GM12878 (cell line): ENCODE results near the gene STXBP4. TPM values are rescaled to one million over a fixed set of nuclear protein-coding genes. Genes with fewer than 3 reads are reported as not detected.

Experiments
- ATAC-seq: fragments of 200-7000 bp; cut with Tn5 transposase; 3 replicates; pipeline ENCODE4 v1.9.1; 2020; ENCODE audit warnings: mild to moderate bottlenecking, moderate library complexity
- BruUV-seq: library from RNA; stranded (reverse); fragments of 400-500 nt; replicated peaks from 2 replicates; lab custom pipeline; 2021; lab: Mats Ljungman, UMichigan
- CTCF ChIA-PET: fragments of 300-600 bp; sonication (Branson Sonifier 250); formaldehyde crosslinking; extraction: SDS; loops from one replicate; lab custom pipeline; 2021; ENCODE audit warnings: inconsistent platforms; lab: Yijun Ruan, JAX
- POLR2A ChIA-PET: fragments of 350-600 bp; formaldehyde crosslinking; extraction: SDS; loops from one replicate; lab custom pipeline; 2021; ENCODE audit warnings: inconsistent platforms; lab: Charles Lee
- RAD21 ChIA-PET: fragments of 300-600 bp; sonication (Branson Sonifier 250); formaldehyde crosslinking; loops from one replicate; lab custom pipeline; 2023; ENCODE audit warnings: antibody characterized with exemption; ENCODE audit not compliant: unreplicated experiment; lab: Charles Lee
- SMC1A ChIA-PET: fragments of 300-600 bp; sonication (Branson Sonifier 250); formaldehyde crosslinking; loops from one replicate; lab custom pipeline; 2023; ENCODE audit not compliant: unreplicated experiment, uncharacterized antibody; lab: Charles Lee
- DNase-seq: peaks from one replicate; pipeline ENCODE4 v3.0.0-alpha.2; 2011; ENCODE audit warnings: low read depth, low spot score
- FAIRE-seq: peaks from 3 replicates; lab custom pipeline; 2011; peaks lifted over from hg19 to GRCh38; lab: Jason Lieb, UNC
- H2AFZ ChIP-seq: 2 replicates; pipeline ENCODE4 v1.6.0; 2011; ENCODE audit warnings: low read depth, low read length, control low read depth; ENCODE audit not compliant: control insufficient read depth
- H3K27ac ChIP-seq: 2 replicates; pipeline ENCODE4 v1.5.1; 2011; ENCODE audit warnings: control low read depth; ENCODE audit not compliant: control insufficient read depth, insufficient read depth
- H3K27me3 ChIP-seq, 2 experiments: replicated peaks in 1 of 2; 2 replicates each; pipeline versions ENCODE4 v1.6.0 to v1.6.1; 2011; ENCODE audit warnings: low read length in 1 of 2; ENCODE audit not compliant: control insufficient read depth in 2 of 2, insufficient read depth in 2 of 2
- H3K36me3 ChIP-seq, 2 experiments: 2 replicates each; pipeline ENCODE4 v1.5.1; 2011; ENCODE audit warnings: low read length in 1 of 2; ENCODE audit not compliant: control insufficient read depth in 2 of 2, insufficient read depth in 2 of 2
- H3K4me1 ChIP-seq: 2 replicates; pipeline ENCODE4 v1.6.1; 2011; ENCODE audit warnings: mild to moderate bottlenecking, low read length, moderate library complexity, mixed read lengths; ENCODE audit not compliant: control insufficient read depth, insufficient read depth
- H3K4me2 ChIP-seq: 2 replicates; pipeline ENCODE4 v1.6.0; 2011; ENCODE audit warnings: control low read depth; ENCODE audit not compliant: control insufficient read depth, insufficient read depth
- H3K4me3 ChIP-seq: fragments of 200-600 bp; sonication (generic); 2 replicates; pipeline ENCODE4 v1.5.1; 2016
- H3K79me2 ChIP-seq: 2 replicates; pipeline ENCODE4 v1.6.0; 2011; ENCODE audit warnings: low read length; ENCODE audit not compliant: control insufficient read depth, insufficient read depth
- H3K9ac ChIP-seq: 2 replicates; pipeline ENCODE4 v1.8.0; 2011; ENCODE audit warnings: low read length, control low read depth, mixed read lengths; ENCODE audit not compliant: control insufficient read depth, insufficient read depth
- H3K9me3 ChIP-seq: replicated peaks from 3 replicates; pipeline ENCODE4 v1.5.1; 2011; ENCODE audit warnings: mild to moderate bottlenecking, low read length; ENCODE audit not compliant: control insufficient read depth, insufficient read depth
- H4K20me1 ChIP-seq: 2 replicates; pipeline ENCODE4 v1.6.0; 2011; ENCODE audit not compliant: control insufficient read depth, insufficient read depth
- CHD4 ChIP-seq: fragments of 200-600 bp; sonication (generic); IDR thresholded peaks from 2 replicates; pipeline ENCODE4 v1.6.1; 2016; ENCODE audit warnings: mild to moderate bottlenecking
- CREB1 ChIP-seq: IDR thresholded peaks from 2 replicates; pipeline ENCODE4 v1.6.1; 2012; ENCODE audit warnings: low read depth, mild to moderate bottlenecking, inconsistent platforms
- GABPA ChIP-seq: IDR thresholded peaks from 2 replicates; pipeline ENCODE4 v1.6.1; 2014; ENCODE audit warnings: antibody characterized with exemption, low read depth, mild to moderate bottlenecking, inconsistent platforms
- IKZF2 ChIP-seq, 2 experiments: fragments of 450-650 bp; IDR thresholded peaks; 2 replicates each; pipeline ENCODE4 v1.6.1; 2017; ENCODE audit warnings: mild to moderate bottlenecking in 2 of 2, moderate library complexity in 2 of 2
- MEF2B ChIP-seq: fragments of 450-650 bp; IDR thresholded peaks from 2 replicates; pipeline ENCODE4 v1.6.1; 2018; ENCODE audit warnings: mild to moderate bottlenecking, moderate library complexity; ENCODE audit not compliant: partially characterized antibody, poor library complexity, severe bottlenecking
- PAX8 ChIP-seq: fragments of 450-650 bp; IDR thresholded peaks from 2 replicates; pipeline ENCODE4 v1.6.1; 2017; ENCODE audit warnings: mild to moderate bottlenecking, moderate library complexity
- PML ChIP-seq: IDR thresholded peaks from 2 replicates; pipeline ENCODE4 v1.6.1; 2012; ENCODE audit warnings: low read length, inconsistent platforms
- POLR2A ChIP-seq: IDR thresholded peaks from 2 replicates; pipeline ENCODE4 v1.6.1; 2011; ENCODE audit warnings: low read depth, mild to moderate bottlenecking, low read length
- RFX5 ChIP-seq: IDR thresholded peaks from 2 replicates; pipeline ENCODE4 v1.6.1; 2011; ENCODE audit warnings: low read depth, low read length, improper control_type of control experiment
- SMAD1 ChIP-seq: fragments of 450-650 bp; IDR thresholded peaks from 2 replicates; pipeline ENCODE4 v1.6.1; 2018; ENCODE audit warnings: mild to moderate bottlenecking, low read depth; ENCODE audit not compliant: partially characterized antibody
- SP1 ChIP-seq: IDR thresholded peaks from one replicate; pipeline ENCODE4 v1.6.1; 2011; ENCODE audit warnings: low read depth, low read length
- SREBF1 ChIP-seq: IDR thresholded peaks from 2 replicates; pipeline ENCODE4 v1.6.1; 2012; ENCODE audit warnings: mild to moderate bottlenecking, low read length
- ZBTB4 ChIP-seq: fragments of 450-650 bp; formaldehyde crosslinking; IDR thresholded peaks from 2 replicates; pipeline ENCODE4 v1.4.0; 2022; ENCODE audit warnings: mild to moderate bottlenecking, moderate library complexity
- ZNF274 ChIP-seq: IDR thresholded peaks from one replicate; pipeline ENCODE4 v1.8.0; 2011; ENCODE audit not compliant: insufficient read length, insufficient read depth
- ZNF384 ChIP-seq: IDR thresholded peaks from 2 replicates; pipeline ENCODE4 v1.6.1; 2012; ENCODE audit warnings: low read depth, mild to moderate bottlenecking, low read length, improper control_type of control experiment, borderline replicate concordance
- WGBS: methylation state at CpG from one replicate; pipeline ENCODE4 v1.1.6; 2016; ENCODE audit warnings: low lambda C conversion rate; ENCODE audit not compliant: insufficient replicate concordance, insufficient coverage; ENCODE audit errors: missing lambda C conversion rate; 5-methylcytosine and 5-hydroxymethylcytosine counted together
- in situ Hi-C: fragments of 300-500 bp; cut with MboI; formaldehyde crosslinking; loops from 9 replicates; pipeline ENCODE4 v1.14.3; 2018; ENCODE audit warnings: mixed read lengths
- intact Hi-C: fragments of 100-400 bp; cut with micrococcal nuclease; formaldehyde crosslinking; loops from one replicate; pipeline ENCODE4 v1.14.2; 2022; ENCODE audit not compliant: unreplicated experiment
- polyA plus RNA-seq, 11 experiments: library from polyadenylated mRNA; depleted of rRNA in 4 of 11; unstranded in 6 of 11; stranded (reverse) in 5 of 11; fragments of >200 nt; fragmentation: Nextera tagmentation in 4 of 11; fragmentation: Illumina TruSeq in 1 of 11; extraction: Ambion mirVana in 4 of 11; extraction: Trizol in 1 of 11; gene quantifications; 1 replicate in 1 of 11; 2 replicates in 10 of 11; pipeline versions ENCODE4 v1.2.1 to v1.2.3, GENCODE V29; 2011 to 2016; ENCODE audit warnings: inconsistent platforms in 2 of 11, missing spikeins in 2 of 11, low read depth in 1 of 11
- total RNA-seq, 4 experiments: library from RNA; depleted of rRNA in 3 of 4; stranded (reverse); fragments of >200 nt in 3 of 4; fragmentation: Illumina TruSeq in 1 of 4; extraction: Trizol in 1 of 4; gene quantifications; 2 replicates each; pipeline versions ENCODE4 v1.2.1 to v1.2.3, GENCODE V29; 2013 to 2021

Gene STXBP4
- total and polyA plus RNA-seq, 10 of the 15 experiments (the other 5 are each of a cell fraction or from before 2014, with no cell fraction given), result 4.3 to 11.0 (median 6.7) TPM

DNA sequence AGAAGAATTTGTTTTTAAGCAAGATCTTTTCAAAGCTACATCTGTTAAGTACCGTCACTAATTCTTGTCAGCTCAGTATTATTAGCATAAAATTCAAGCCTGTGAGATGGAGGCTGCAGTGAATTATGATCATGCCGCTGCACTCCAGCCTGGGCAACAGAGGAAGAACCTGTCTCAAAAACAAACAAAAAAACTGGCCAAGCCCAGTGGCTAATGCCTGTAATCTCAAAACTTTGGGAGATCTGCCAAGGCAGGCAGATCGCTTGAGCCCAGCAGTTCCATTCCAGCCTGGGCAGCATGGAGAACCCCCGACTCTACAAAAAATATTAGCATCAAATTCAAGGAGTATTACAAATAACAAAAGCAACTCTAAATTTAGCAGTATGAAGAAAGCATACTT is 88.0 kb downstream of the STXBP4 start:
- ATAC-seq (no peak), FAIRE-seq (no peak), DNase-seq (no peak)
- H3K4me2 ChIP-seq, result no peak overlapping the region
- WGBS, result 88% methylated on average over 4 of the region's 4 CpGs
- ChIA-PET CTCF (interaction anchor here (1.2 to 2.0 kb wide), 4 partner anchors 26 to 299 kb away, joined by 3 to 7 read pairs (median 4); no protein-coding TSS in a partner anchor), POLR2A (no interaction called here)
- no peak overlapping the region for H2AFZ ChIP-seq
- no peak overlapping the region for H3K4me3 ChIP-seq
- BruUV-seq, result no TSS peak
- no peaks in the 10 kb centered on the region for H3K27me3 ChIP-seq
- in situ Hi-C loops, result no loop called here
- intact Hi-C loops, result no loop called here
- TF ChIP-seq CREB1, result no peak
- TF ChIP-seq RFX5, result no peak
- TF ChIP-seq PAX8, result no peak
- TF ChIP-seq MEF2B, result no peak
- no peak for TF ChIP-seq SREBF1
- no peak for TF ChIP-seq GABPA
- TF ChIP-seq, all 136 proteins: peak for 0
- Histone ChIP-seq H3K9me3 (no peaks in the 10 kb centered on the region), H4K20me1 (no peaks in the 10 kb centered on the region), H3K9ac (no peak overlapping the region), H3K36me3 (no peaks in the 10 kb centered on the region), H3K4me1 (no peaks in the 10 kb centered on the region), H3K27ac (no peak overlapping the region), H3K79me2 (no peaks in the 10 kb centered on the region)
- ChIA-PET RAD21 (interaction anchor here (1.0 to 1.4 kb wide), 3 partner anchors 65 to 291 kb away, joined by 3 to 4 read pairs (median 4); no protein-coding TSS in a partner anchor), SMC1A (interaction anchor here (0.9 to 1.8 kb wide), 4 partner anchors 10 to 458 kb away, joined by 3 to 7 read pairs (median 3); no protein-coding TSS in a partner anchor)

DNA sequence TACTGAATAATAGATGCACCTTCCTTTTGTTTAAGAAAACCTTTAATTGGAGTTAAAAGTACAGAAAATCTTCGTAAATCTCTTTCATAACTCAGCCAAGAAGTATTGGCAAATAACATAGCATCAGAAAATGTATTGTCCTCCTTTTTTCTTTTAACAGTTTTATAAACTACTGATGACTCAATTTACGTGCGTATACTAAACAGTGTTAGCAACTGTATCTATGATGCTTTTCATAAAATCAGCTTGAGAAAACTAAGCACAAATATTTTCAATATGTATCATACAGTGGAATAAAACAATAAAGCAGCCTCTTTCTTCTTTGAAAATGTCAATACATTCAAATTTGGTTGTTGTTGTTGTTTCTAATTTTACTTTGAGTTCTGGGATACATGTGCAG is 88.6 kb downstream of the STXBP4 start:
- RAD21 ChIA-PET, result no interaction called here
- H3K4me3 ChIP-seq, result no peak overlapping the region
- H2AFZ ChIP-seq, result no peak overlapping the region
- TF ChIP-seq ZNF384 (no peak), PML (no peak), SP1 (no peak), ZNF274 (no peak), ZBTB4 (no peak), POLR2A (no peak), SMAD1 (no peak), CHD4 (no peak), IKZF2 (IDR thresholded peaks at IDR 0.05) (no peak)
- TF ChIP-seq, all 136 proteins: peak for 0
- CTCF ChIA-PET, result interaction anchor here (1.9 kb wide), 1 partner anchor 299 kb away, joined by 7 read pairs; no protein-coding TSS in a partner anchor
- Histone ChIP-seq H3K36me3 (no peaks in the 10 kb centered on the region), H3K4me2 (no peak overlapping the region), H3K9ac (no peak overlapping the region), H4K20me1 (no peaks in the 10 kb centered on the region), H3K27ac (no peak overlapping the region), H3K4me1 (no peaks in the 10 kb centered on the region), H3K79me2 (no peaks in the 10 kb centered on the region), H3K27me3 (no peaks in the 10 kb centered on the region), H3K9me3 (no peaks in the 10 kb centered on the region)
- DNase-seq (no peak), FAIRE-seq (no peak), ATAC-seq (no peak)
- in situ Hi-C loops, result no loop called here
- SMC1A ChIA-PET, result interaction anchor here (0.9 to 1.8 kb wide), 3 partner anchors 10 to 457 kb away, joined by 3 to 7 read pairs (median 3); no protein-coding TSS in a partner anchor
- POLR2A ChIA-PET, result no interaction called here
- intact Hi-C loops, result no loop called here
- 65% methylated on average over 3 of the region's 3 CpGs for WGBS
- BruUV-seq, result no TSS peak
